ENCODE results near the gene TSHZ2. TPM values are rescaled to one million over a fixed set of nuclear protein-coding genes. Genes with fewer than 3 reads are reported as not detected.
"Not testable (repeated sequence)": the region's sequence is repeated elsewhere in the genome, so short reads cannot be mapped to it uniquely, and the experiment has no call there.

Gene TSHZ2
- total RNA-seq, 1 donor from 2014 or later = 1.2 TPM

GRCh38 chr20:53428996-53429395 is 456.8 kb downstream of the TSHZ2 start:
- Histone ChIP-seq H3K9me3 (ENCODE audit: insufficient read depth, low read depth, low read length) (no peaks in the 10 kb centered on the region), H3K4me1 (ENCODE audit: insufficient read depth, low read length) (no peaks in the 10 kb centered on the region), H3K9ac (ENCODE audit: low read length) (no peak overlapping the region), H3K4me2 (ENCODE audit: low read length) (no peak overlapping the region), H3K27me3 (ENCODE audit: insufficient read depth, low read length) (no peaks in the 10 kb centered on the region), H3K4me3 (ENCODE audit: insufficient read depth, low read depth, low read length) (no peak overlapping the region), H3K27ac (ENCODE audit: low read depth, low read length) (no peak overlapping the region), H4K20me1 (ENCODE audit: insufficient read depth, low read length) (no peaks in the 10 kb centered on the region), H2AFZ (ENCODE audit: low read depth, low read length) (no peak overlapping the region), H3K36me3 (ENCODE audit: insufficient read depth, low read length) (no peaks in the 10 kb centered on the region), H3K79me2 (ENCODE audit: insufficient read depth, low read length) (no peaks in the 10 kb centered on the region)
- Mint-ChIP-seq H3K4me1 (ENCODE audit: low read depth, unreplicated experiment) (no peaks in the 10 kb centered on the region), H3K27ac (ENCODE audit: unreplicated experiment) (no peak overlapping the region), H3K9me3 (ENCODE audit: unreplicated experiment) (no peaks in the 10 kb centered on the region), H3K4me3 (ENCODE audit: unreplicated experiment) (no peak overlapping the region), H3K27me3 (ENCODE audit: low read depth, unreplicated experiment) (peaks cover 2% of the 10 kb centered on the region), H3K36me3 (ENCODE audit: low read depth, unreplicated experiment) (no peaks in the 10 kb centered on the region)
- no peak for FAIRE-seq
- no peak for DNase-seq (ENCODE audit: low read depth)
- no peak for TF ChIP-seq CTCF (IDR thresholded peaks at IDR 0.05; ENCODE audit: insufficient read depth, low read depth, low read length)
- TF ChIP-seq EZH2 (IDR thresholded peaks at IDR 0.05; ENCODE audit: insufficient read depth, low read length) = no peak

- FAIRE-seq (no peak), DNase-seq (ENCODE audit: low read depth) (no peak)
- no peak overlapping the region for H3K4me3 ChIP-seq (ENCODE audit: insufficient read depth, low read depth, low read length)
- TF ChIP-seq CTCF (IDR thresholded peaks at IDR 0.05; ENCODE audit: insufficient read depth, low read depth, low read length) (no peak), EZH2 (IDR thresholded peaks at IDR 0.05; ENCODE audit: insufficient read depth, low read length) (no peak)
- H3K4me2 ChIP-seq (ENCODE audit: low read length) = no peak overlapping the region
- no peaks in the 10 kb centered on the region for H4K20me1 ChIP-seq (ENCODE audit: insufficient read depth, low read length)
- H3K27me3 ChIP-seq (ENCODE audit: insufficient read depth, low read length) = no peaks in the 10 kb centered on the region
- H3K4me1 Mint-ChIP-seq (ENCODE audit: low read depth, unreplicated experiment) = no peaks in the 10 kb centered on the region
- no peaks in the 10 kb centered on the region for H3K36me3 Mint-ChIP-seq (ENCODE audit: low read depth, unreplicated experiment)
- H3K27ac Mint-ChIP-seq (ENCODE audit: unreplicated experiment) = no peak overlapping the region
- no peaks in the 10 kb centered on the region for H3K36me3 ChIP-seq (ENCODE audit: insufficient read depth, low read length)
- no peaks in the 10 kb centered on the region for H3K9me3 ChIP-seq (ENCODE audit: insufficient read depth, low read depth, low read length)
- no peaks in the 10 kb centered on the region for H3K4me1 ChIP-seq (ENCODE audit: insufficient read depth, low read length)
- H3K27me3 Mint-ChIP-seq (ENCODE audit: low read depth, unreplicated experiment) = no peaks in the 10 kb centered on the region
- H3K79me2 ChIP-seq (ENCODE audit: insufficient read depth, low read length) = no peaks in the 10 kb centered on the region
- H3K9me3 Mint-ChIP-seq (ENCODE audit: unreplicated experiment) = peaks cover 5% of the 10 kb centered on the region
- no peak overlapping the region for H3K27ac ChIP-seq (ENCODE audit: low read depth, low read length)
- H3K9ac ChIP-seq (ENCODE audit: low read length) = no peak overlapping the region
- H3K4me3 Mint-ChIP-seq (ENCODE audit: unreplicated experiment) = no peak overlapping the region
- H2AFZ ChIP-seq (ENCODE audit: low read depth, low read length) = no peak overlapping the region
These were observed 462.5 kb downstream of the TSHZ2 start for GRCh38 chr20:53434662-53435061.

GRCh38 chr20:53436927-53437326 is 464.8 kb downstream of the TSHZ2 start:
- not testable (repeated sequence) for H3K4me1 Mint-ChIP-seq (ENCODE audit: low read depth, unreplicated experiment); H3K79me2 ChIP-seq (ENCODE audit: insufficient read depth, low read length); H3K36me3 ChIP-seq (ENCODE audit: insufficient read depth, low read length); H3K27me3 ChIP-seq (ENCODE audit: insufficient read depth, low read length); H3K27me3 Mint-ChIP-seq (ENCODE audit: low read depth, unreplicated experiment); H3K9me3 Mint-ChIP-seq (ENCODE audit: unreplicated experiment); H3K4me3 ChIP-seq (ENCODE audit: insufficient read depth, low read depth, low read length); H3K36me3 Mint-ChIP-seq (ENCODE audit: low read depth, unreplicated experiment); H3K9me3 ChIP-seq (ENCODE audit: insufficient read depth, low read depth, low read length); H3K9ac ChIP-seq (ENCODE audit: low read length); H4K20me1 ChIP-seq (ENCODE audit: insufficient read depth, low read length); DNase-seq (ENCODE audit: low read depth); H3K4me1 ChIP-seq (ENCODE audit: insufficient read depth, low read length); H3K27ac ChIP-seq (ENCODE audit: low read depth, low read length); H3K27ac Mint-ChIP-seq (ENCODE audit: unreplicated experiment); H3K4me2 ChIP-seq (ENCODE audit: low read length); FAIRE-seq; H3K4me3 Mint-ChIP-seq (ENCODE audit: unreplicated experiment); H2AFZ ChIP-seq (ENCODE audit: low read depth, low read length)

Measured in astrocyte (in vitro differentiated cells and primary cell).